Sigmoid colon (tissue), 7 donors: ENCODE measurements around the gene PCDHGA1. TPM values are rescaled to one million over a fixed set of nuclear protein-coding genes. Genes with fewer than 3 reads are reported as not detected.
A peak's percentile ranks its signal among the peaks of the same experiment; 100 is the strongest.

Source experiments
- DNase-seq: peaks from one replicate; pipeline ENCODE4 v3.0.0-alpha.2; 2019
- H3K27ac ChIP-seq, 4 donors: fragments of 200-600 bp; sonication (generic); one replicate each; pipeline ENCODE4 v1.5.1; 2016 to 2019; ENCODE audit warnings: mild to moderate bottlenecking in 1 of 4
- H3K27me3 ChIP-seq, 3 donors: fragments of 200-600 bp; sonication (generic); one replicate each; pipeline ENCODE4 v1.5.1; 2019; ENCODE audit warnings: mild to moderate bottlenecking in 1 of 3
- H3K36me3 ChIP-seq, 4 donors: fragments of 200-600 bp; sonication (generic); one replicate each; pipeline ENCODE4 v1.5.1; 2016 to 2019
- H3K4me1 ChIP-seq, 4 donors: fragments of 200-600 bp; sonication (generic); one replicate each; pipeline ENCODE4 v1.5.1; 2017 to 2019
- H3K4me3 ChIP-seq, 4 donors: fragments of 200-600 bp; sonication (generic); one replicate each; pipeline ENCODE4 v1.5.1; 2017 to 2019; ENCODE audit warnings: mild to moderate bottlenecking in 2 of 4, moderate library complexity in 1 of 4
- H3K9me3 ChIP-seq, 4 donors: fragments of 200-600 bp in 3 of 4; sonication (generic) in 3 of 4; one replicate each; pipeline versions ENCODE4 v1.5.1 to v1.6.1; 2013 to 2019
- CTCF ChIP-seq, 4 experiments: fragments of 450-650 bp in 3 of 4; fragments of 200-600 bp in 1 of 4; IDR thresholded peaks; one replicate each; pipeline ENCODE4 v1.5.1; 2016 to 2019; ENCODE audit warnings: antibody characterized with exemption in 4 of 4, mild to moderate bottlenecking in 3 of 4, moderate library complexity in 2 of 4
- EP300 ChIP-seq, 4 donors: sonication (generic); formaldehyde crosslinking; IDR thresholded peaks; one replicate each; pipeline ENCODE4 v1.6.1; 2017; ENCODE audit warnings: antibody characterized with exemption in 4 of 4
- POLR2A ChIP-seq, 2 donors: fragments of 450-650 bp; IDR thresholded peaks; one replicate each; pipeline ENCODE4 v1.6.1; 2016; ENCODE audit warnings: antibody characterized with exemption in 2 of 2, mild to moderate bottlenecking in 2 of 2, moderate library complexity in 2 of 2
- POLR2AphosphoS5 ChIP-seq, 4 donors: sonication (generic); formaldehyde crosslinking; IDR thresholded peaks; one replicate each; pipeline ENCODE4 v1.6.1; 2017; ENCODE audit warnings: antibody characterized with exemption in 4 of 4
- WGBS, 2 donors: extraction: QIAGEN DNeasy Blood & Tissue Kit; methylation state at CpG; one replicate each; pipeline ENCODE4 v1.1.7; 2013; 5-methylcytosine and 5-hydroxymethylcytosine counted together
- intact Hi-C: fragments of 100-400 bp; cut with DNase I; formaldehyde crosslinking; loops from one replicate; pipeline ENCODE4 v1.15.1; 2023
- polyA plus RNA-seq, 3 donors: library from polyadenylated mRNA; stranded (reverse); fragments of 200-250 nt; gene quantifications; one replicate each; pipeline ENCODE4 v1.2.3, GENCODE V29; 2013
- total RNA-seq, 4 donors: library from RNA; depleted of rRNA; stranded (reverse); fragments of >200 nt; gene quantifications; one replicate each; pipeline ENCODE4 v1.1.0, GENCODE V29; 2016
- donor health status: healthy with polysubstance abuse.
- donor health status: Bipolar disorder and iron deficiency.
- donor health status: healthy.

Gene PCDHGA1
- total and polyA plus RNA-seq, 7 donors: 0.26 to 1.4 (median 1.1) TPM; not detected in 2

GRCh38 chr5:141519605-141520565 is 189.6 kb downstream of the PCDHGA1 start:
- Histone ChIP-seq H3K9me3 (no peaks in the 10 kb centered on the region), H3K4me3 (no peak overlapping the region), H3K36me3 (no peaks in the 10 kb centered on the region), H3K27me3 (no peaks in the 10 kb centered on the region), H3K4me1 (peaks cover 0 to 52% (median 28%) of the 10 kb centered on the region in 4 donors), H3K27ac (peak overlapping the region; percentile 52 to 68 (median 61))
- TF ChIP-seq POLR2A (IDR thresholded peaks at IDR 0.05) (no peak), POLR2AphosphoS5 (IDR thresholded peaks at IDR 0.05) (no peak)
- no peak for DNase-seq
- intact Hi-C loops: no loop called here
- WGBS, 2 donors: 81 to 86% methylated on average over 3 of the region's 3 CpGs

GRCh38 chr5:141521244-141521781 is 191.0 kb downstream of the PCDHGA1 start:
- no peaks in the 10 kb centered on the region for H3K9me3 ChIP-seq
- H3K27me3 ChIP-seq: no peaks in the 10 kb centered on the region
- peaks cover 0 to 49% (median 25%) of the 10 kb centered on the region in 4 donors for H3K4me1 ChIP-seq
- TF ChIP-seq POLR2A (IDR thresholded peaks at IDR 0.05) (no peak), POLR2AphosphoS5 (IDR thresholded peaks at IDR 0.05) (peak; percentile 26 to 75 (median 40))
- H3K4me3 ChIP-seq: no peak overlapping the region
- intact Hi-C loops: no loop called here
- H3K36me3 ChIP-seq: peaks cover 0 to 7% (median 0%) of the 10 kb centered on the region in 4 donors
- H3K27ac ChIP-seq: peak overlapping the region; percentile 52 to 68 (median 61)
- 12 to 49% methylated on average over 2 of the region's 2 CpGs for WGBS, 2 donors
- DNase-seq: no peak

- H3K9me3 ChIP-seq: no peaks in the 10 kb centered on the region
- WGBS, 2 donors: 40 to 75% methylated on average over 2 of the region's 2 CpGs
- no peak for DNase-seq
- peaks cover 0 to 49% (median 25%) of the 10 kb centered on the region in 4 donors for H3K4me1 ChIP-seq
- peaks cover 0 to 16% (median 0%) of the 10 kb centered on the region in 4 donors for H3K36me3 ChIP-seq
- TF ChIP-seq EP300 (IDR thresholded peaks at IDR 0.05) (no peak), POLR2A (IDR thresholded peaks at IDR 0.05) (no peak), CTCF (IDR thresholded peaks at IDR 0.05) (no peak), POLR2AphosphoS5 (IDR thresholded peaks at IDR 0.05) (no peak)
- no peaks in the 10 kb centered on the region for H3K27me3 ChIP-seq
- peak overlapping the region in 3 of 4 donors; percentile 56 to 68 (median 66) for H3K27ac ChIP-seq
- intact Hi-C loops: no loop called here
- no peak overlapping the region for H3K4me3 ChIP-seq
Measured at GRCh38 chr5:141522301-141522700, 192.0 kb downstream of the PCDHGA1 start.

GRCh38 chr5:141523991-141524390 is 193.7 kb downstream of the PCDHGA1 start:
- DNase-seq: no peak
- TF ChIP-seq POLR2A (IDR thresholded peaks at IDR 0.05) (no peak), EP300 (IDR thresholded peaks at IDR 0.05) (no peak), CTCF (IDR thresholded peaks at IDR 0.05) (no peak), POLR2AphosphoS5 (IDR thresholded peaks at IDR 0.05) (no peak)
- Histone ChIP-seq H3K4me3 (no peak overlapping the region), H3K27ac (peak overlapping the region; percentile 63 to 73 (median 68)), H3K4me1 (peaks cover 0 to 54% (median 31%) of the 10 kb centered on the region in 4 donors), H3K9me3 (no peaks in the 10 kb centered on the region), H3K27me3 (no peaks in the 10 kb centered on the region), H3K36me3 (peaks cover 0 to 19% (median 0%) of the 10 kb centered on the region in 4 donors)
- WGBS, 2 donors: 92 to 95% methylated on average over 8 of the region's 8 CpGs
- intact Hi-C loops: loop anchor here (1.0 to 2.0 kb wide), 3 partner anchors 15 to 48 kb away; no protein-coding TSS in a partner anchor

GRCh38 chr5:141524604-141525597 is 194.6 kb downstream of the PCDHGA1 start:
- H3K27me3 ChIP-seq: no peaks in the 10 kb centered on the region
- H3K9me3 ChIP-seq: no peaks in the 10 kb centered on the region
- H3K36me3 ChIP-seq: peaks cover 0 to 25% (median 0%) of the 10 kb centered on the region in 4 donors
- peak; percentile 99 to 100 (median 100) for TF ChIP-seq CTCF (IDR thresholded peaks at IDR 0.05)
- TF ChIP-seq POLR2AphosphoS5 (IDR thresholded peaks at IDR 0.05): peak; percentile 52 to 78 (median 76)
- TF ChIP-seq EP300 (IDR thresholded peaks at IDR 0.05): peak in 1 of 4 donors; percentile 54
- TF ChIP-seq POLR2A (IDR thresholded peaks at IDR 0.05): no peak
- intact Hi-C loops: loop anchor here (1.0 to 5.0 kb wide), 4 partner anchors 16 to 118 kb away; partner anchors contain the start of gene PCDHGB6
- WGBS, 2 donors: 29 to 41% methylated on average over 12 of the region's 12 CpGs
- peak overlapping the region; percentile 63 to 73 (median 68) for H3K27ac ChIP-seq
- no peak overlapping the region for H3K4me3 ChIP-seq
- peaks cover 0 to 62% (median 39%) of the 10 kb centered on the region in 4 donors for H3K4me1 ChIP-seq
- peak; percentile 96 for DNase-seq
